ENCODE results near the gene ZNF778. TPM values are rescaled to one million over a fixed set of nuclear protein-coding genes. Genes with fewer than 3 reads are reported as not detected.

Gene ZNF778
- total and polyA plus RNA-seq, 2 of the 13 experiments (the other 11 are each of a cell fraction or from before 2014, with no cell fraction given), result 3.8 to 7.2 TPM

GRCh38 chr16:89261691-89262563, 44.4 kb downstream of the ZNF778 start (continued):
- no peak; the same call in 1 of the 2 replicates for TF ChIP-seq ARID5B (CRISPR knock-in tag; IDR thresholded peaks at IDR 0.05)
- TF ChIP-seq ZNF382 (CRISPR knock-in tag; IDR thresholded peaks at IDR 0.05; ENCODE audit: borderline replicate concordance), result no peak
- no peak; the same call in 1 of the 2 replicates for TF ChIP-seq ZNF296 (CRISPR knock-in tag; conservative IDR thresholded peaks at IDR 0.05)
- no peak for TF ChIP-seq TGIF2 (CRISPR knock-in tag; IDR thresholded peaks at IDR 0.05)
- no peak for TF ChIP-seq LRRFIP1 (CRISPR knock-in tag; conservative IDR thresholded peaks at IDR 0.05)
- peak; percentile 99 for TF ChIP-seq IRF1 (CRISPR knock-in tag; IDR thresholded peaks at IDR 0.05; ENCODE audit: low read depth)
- TF ChIP-seq ELF1 (CRISPR knock-in tag; IDR thresholded peaks at IDR 0.05), result peak; percentile 9; the same call in 1 of the 2 replicates
- no peak for TF ChIP-seq ZNF460 (CRISPR knock-in tag; IDR thresholded peaks at IDR 0.05; ENCODE audit: borderline replicate concordance)
- peak; percentile 17; the same call in 1 of the 2 replicates for TF ChIP-seq POGK (CRISPR knock-in tag; conservative IDR thresholded peaks at IDR 0.05)
- peak; percentile 52; the same call in 1 of the 2 replicates for TF ChIP-seq HMGXB3 (CRISPR knock-in tag; IDR thresholded peaks at IDR 0.05; ENCODE audit: borderline replicate concordance)
- peak; percentile 35; the same call in 1 of the 2 replicates for TF ChIP-seq ZNF138 (CRISPR knock-in tag; IDR thresholded peaks at IDR 0.05; ENCODE audit: low read depth)
- no peak for TF ChIP-seq ATM (IDR thresholded peaks at IDR 0.05; ENCODE audit: borderline replicate concordance)
- TF ChIP-seq TARDBP (CRISPR knock-in tag; IDR thresholded peaks at IDR 0.05), result peak; percentile 43; the same call in 1 of the 2 replicates

Measured in HepG2 (cell line).